DMS 273 treated with DMSO at 0.1 percent for 48 hours (cell line): ENCODE data around the gene GPX3.

ENCODE experiments used
- DNase-seq: peaks from one replicate; lab custom pipeline; 2025; lab: John Stamatoyannopoulos, UW

The GPX3 gene, protein sequence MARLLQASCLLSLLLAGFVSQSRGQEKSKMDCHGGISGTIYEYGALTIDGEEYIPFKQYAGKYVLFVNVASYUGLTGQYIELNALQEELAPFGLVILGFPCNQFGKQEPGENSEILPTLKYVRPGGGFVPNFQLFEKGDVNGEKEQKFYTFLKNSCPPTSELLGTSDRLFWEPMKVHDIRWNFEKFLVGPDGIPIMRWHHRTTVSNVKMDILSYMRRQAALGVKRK

DNA sequence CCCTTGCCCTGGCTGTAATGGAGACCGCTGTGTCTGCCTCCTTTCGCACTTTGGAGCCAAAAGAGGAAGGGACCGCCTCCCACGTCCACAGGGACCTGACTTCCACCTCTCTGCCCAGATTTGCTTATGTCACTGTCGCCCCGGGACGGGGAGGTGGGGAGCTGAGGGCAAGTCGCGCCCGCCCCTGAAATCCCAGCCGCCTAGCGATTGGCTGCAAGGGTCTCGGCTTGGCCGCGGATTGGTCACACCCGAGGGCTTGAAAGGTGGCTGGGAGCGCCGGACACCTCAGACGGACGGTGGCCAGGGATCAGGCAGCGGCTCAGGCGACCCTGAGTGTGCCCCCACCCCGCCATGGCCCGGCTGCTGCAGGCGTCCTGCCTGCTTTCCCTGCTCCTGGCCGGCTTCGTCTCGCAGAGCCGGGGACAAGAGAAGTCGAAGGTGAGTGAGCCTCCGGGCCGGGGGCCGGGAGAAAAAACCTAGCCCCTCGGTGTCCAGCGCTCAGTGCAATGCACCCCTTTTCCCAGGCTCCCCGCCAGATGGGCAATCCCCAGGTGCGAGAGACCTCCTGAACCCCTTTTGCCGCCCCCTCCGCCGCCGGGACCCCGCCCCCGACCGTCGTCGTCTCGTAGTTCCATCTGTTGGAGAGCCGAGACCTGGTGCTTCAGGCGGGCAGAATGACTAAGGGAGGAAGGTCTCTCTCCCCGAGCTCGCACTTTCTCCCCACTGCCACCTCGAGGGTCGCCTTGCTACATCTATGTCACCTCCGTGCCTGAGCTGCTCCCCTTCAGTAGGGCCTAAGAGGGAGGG, at the start of gene GPX3:
GPX3 (plus strand) TSS at position 288 of the 807 bp plus-strand sequence; CDS start at position 352, 64 bp downstream.
- peak; percentile 21 for DNase-seq

- no peak for DNase-seq
Observed at GRCh38 chr5:150978590-150978989, 41.8 kb upstream of the GPX3 start.

GRCh38 chr5:150987746-150988145, 32.6 kb upstream of the GPX3 start:
- no peak for DNase-seq

DNA sequence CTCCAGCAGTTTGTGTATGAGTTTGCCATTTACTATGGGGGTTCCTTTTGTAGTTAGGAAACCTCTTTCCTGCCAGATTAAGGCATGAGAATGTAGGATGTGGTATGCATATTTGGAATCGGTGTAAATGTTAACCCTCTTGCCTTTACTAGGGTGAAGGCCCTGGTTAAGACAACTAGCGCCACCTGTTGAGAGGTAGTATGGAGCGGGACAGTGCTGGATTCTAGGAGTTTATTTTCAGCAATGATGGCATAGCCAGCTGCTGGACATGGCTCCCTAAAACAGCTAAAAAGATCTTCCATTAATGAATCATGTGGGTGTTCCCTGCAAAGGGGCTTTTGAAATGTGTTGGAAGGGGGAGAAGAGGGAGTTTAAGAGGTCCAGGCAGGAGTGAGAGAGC, 30.7 kb upstream of the GPX3 start:
- DNase-seq, result no peak

- no peak for DNase-seq
Observed at GRCh38 chr5:150992705-150993104, 27.7 kb upstream of the GPX3 start.

GRCh38 chr5:150993422-150993821, 27.0 kb upstream of the GPX3 start:
- DNase-seq, result no peak

- no peak for DNase-seq
Observed at GRCh38 chr5:150993826-150994412, 26.5 kb upstream of the GPX3 start.

DNA sequence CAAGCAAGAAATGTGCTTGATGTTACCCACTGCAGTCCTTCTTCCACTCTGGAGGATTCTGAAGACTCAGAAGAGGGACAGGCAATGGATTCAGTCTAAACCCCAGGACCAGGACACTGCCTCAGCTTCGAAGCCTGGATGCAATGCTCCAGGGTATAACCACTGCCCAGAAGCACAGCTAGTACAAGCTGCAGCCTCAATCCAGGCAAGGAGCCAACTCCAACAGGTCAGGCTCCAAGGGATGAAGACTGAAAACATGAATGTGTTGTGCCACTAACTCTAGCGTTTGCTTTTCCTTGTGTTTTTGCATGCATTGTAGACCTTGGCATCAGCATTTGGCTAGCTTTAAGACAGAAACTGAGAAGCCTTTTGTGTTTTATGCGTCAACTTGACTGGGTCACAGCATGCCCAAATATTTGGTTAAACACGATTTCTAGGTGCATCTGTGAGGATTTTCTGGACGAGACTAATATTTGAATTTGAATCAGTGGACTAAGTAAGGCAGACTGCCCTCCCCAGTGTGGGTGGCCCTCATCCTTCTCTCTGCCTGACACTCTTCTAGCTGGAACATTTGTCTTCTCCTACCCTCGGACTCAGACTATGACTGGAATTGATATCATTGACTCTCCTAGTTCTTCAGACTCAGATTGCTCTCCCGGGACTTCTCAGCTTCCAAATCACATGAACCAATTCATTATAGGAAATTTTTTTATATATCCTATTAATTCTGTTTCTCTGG, 20.5 kb upstream of the GPX3 start:
- DNase-seq, result no peak

- no peak for DNase-seq
Observed at GRCh38 chr5:151001436-151001835, 19.0 kb upstream of the GPX3 start.

DNA sequence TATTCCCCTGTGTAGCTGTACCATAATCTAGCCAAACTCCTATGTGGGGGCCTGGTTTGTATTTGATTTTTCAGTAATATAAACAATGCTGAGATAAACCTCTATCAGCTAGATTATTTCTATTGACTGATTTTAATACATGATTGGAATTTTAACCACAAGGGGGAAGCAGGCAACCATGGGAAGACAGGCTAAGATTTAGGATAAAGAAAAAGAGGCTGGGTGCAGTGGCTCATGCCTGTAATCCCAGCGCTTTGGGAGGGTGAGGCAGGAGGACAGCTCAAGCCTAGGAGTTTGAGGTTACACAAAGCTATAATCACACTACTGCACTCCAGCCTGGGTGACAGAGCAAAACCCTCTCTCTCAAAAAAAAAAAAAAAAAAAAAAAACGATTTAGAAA, 18.1 kb upstream of the GPX3 start:
- DNase-seq, result no peak

GRCh38 chr5:151002681-151003502, 17.5 kb upstream of the GPX3 start:
- DNase-seq, result no peak

- DNase-seq, result no peak
Observed at GRCh38 chr5:151003503-151003860, 16.9 kb upstream of the GPX3 start.

DNA sequence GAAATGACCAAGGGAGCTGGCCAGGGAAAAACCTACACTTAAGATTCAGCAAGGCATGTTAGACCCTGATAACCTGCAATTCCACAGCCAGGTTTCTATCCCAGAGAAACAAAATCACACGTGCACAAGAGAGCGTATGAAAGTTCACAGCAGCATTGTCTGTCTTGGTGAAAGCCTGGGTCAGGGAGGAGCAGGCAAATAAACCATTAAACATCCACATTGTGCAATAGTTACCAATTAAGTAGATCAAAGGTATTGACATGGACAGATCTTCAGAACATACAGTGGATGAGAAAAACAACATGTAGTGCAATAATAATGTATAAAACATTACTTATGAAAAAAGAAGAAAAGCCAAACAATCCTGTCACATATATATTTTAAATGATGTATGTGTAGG, 15.9 kb upstream of the GPX3 start:
- no peak for DNase-seq

- no peak for DNase-seq
Observed at GRCh38 chr5:151005187-151005949, 15.0 kb upstream of the GPX3 start.

DNA sequence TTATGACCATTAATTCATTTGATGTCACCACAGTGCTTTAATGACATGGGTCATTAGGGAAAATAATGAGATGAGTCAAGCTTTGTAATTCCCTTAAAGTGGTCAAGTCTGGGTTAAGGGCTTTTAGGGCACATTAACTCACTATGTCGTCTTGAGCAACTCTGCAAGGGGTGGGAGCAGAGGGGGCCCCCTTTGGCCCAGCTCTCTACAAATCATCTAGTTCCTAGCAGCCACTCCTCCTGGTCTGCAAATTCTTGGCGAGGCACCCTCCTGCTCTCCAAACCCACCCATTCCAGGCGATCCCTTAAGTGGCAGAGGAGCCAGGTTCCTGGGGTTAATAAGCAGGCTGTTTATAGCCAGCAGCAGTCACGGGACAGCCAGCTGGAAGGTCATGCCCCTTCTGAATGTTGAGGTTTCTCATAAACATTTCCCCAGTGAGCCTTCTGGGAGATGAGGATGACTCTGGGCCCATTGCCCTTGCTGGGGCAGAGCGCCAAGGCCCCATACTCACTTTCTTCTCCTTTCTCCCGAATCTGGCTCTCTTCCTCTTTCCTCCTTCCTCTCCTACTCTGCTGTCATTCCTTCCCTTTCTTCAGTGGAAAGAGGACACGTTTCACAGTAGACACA, 14.3 kb upstream of the GPX3 start:
- no peak for DNase-seq

DNA sequence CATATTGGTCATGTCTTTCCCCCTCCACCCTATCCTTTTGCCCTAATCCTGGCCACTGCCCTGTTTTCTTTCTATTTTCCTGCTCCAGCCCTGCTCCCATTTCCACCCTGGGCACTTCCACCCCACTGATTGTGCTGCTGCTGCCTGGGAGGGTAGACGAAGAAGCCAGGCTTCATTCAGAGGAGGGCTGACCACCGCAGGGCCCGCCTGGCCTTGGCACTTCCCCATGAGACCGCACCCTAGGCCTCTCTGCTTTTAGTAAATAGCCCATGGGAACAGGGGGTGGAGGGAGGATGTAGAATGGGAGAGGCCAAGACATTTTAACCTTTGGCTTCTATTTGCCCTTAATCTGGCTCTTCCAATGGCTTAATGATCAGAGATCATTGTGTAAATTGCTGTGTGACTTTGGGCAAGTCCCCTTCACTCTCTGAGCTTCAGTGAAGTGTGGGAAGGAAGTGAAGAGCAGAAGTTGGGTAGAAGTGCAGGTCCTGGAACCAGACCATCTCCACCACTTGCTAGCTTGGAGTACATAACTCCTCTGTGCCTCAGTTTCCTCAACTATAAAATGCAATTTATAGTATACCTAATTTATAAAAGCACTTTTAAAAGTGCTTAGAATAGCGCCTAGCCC, 13.6 kb upstream of the GPX3 start:
- no peak for DNase-seq

DNA sequence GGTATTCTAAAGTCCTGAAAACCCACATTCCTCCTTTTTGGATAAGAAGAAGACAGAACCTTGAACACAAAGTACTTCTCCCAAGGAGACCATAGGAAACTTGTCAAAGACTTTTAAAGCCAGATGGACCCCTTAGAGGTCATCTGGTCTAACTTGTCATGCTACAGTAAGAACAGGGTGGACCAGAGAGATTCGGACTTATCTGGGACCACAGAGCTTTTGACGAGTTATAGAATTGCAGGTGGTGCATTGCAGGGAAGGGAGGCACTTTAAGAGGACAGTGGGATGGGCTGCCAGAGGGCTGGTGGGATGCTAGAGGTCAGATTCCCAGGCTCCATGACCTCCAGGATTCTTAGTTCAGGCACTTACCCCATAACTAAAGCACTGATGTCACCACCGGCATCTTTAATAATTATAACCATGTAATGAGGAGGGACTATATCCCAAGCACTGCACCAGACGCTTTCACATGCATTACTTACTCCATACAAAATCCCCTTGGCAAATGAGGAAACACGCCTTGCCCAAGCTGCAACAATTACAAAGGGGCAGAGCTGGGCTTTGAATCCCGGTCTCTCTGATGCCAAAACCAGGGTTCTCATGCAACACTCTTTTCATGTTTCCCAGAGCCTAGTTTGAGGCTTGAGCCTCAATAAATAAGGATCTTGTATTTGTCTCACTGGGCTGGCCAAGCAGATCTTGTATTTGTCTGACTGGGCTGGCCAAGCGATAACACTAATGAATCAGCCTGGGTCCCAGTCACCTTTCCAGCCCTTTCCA, 12.8 kb upstream of the GPX3 start:
- no peak for DNase-seq

DNA sequence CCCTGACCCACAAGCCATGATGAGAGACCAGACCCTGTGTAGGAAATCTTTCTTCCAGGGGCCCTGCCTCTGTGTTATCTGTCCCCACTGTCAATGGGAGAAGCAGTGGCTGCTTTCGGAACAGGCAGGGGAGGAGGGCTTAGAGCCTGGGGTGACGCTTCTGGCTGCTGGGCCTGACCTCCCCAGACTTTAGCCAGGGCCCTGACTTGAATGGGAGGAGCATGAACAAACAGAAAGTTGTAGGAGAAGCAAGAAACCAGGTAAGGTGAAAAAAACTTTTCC, 12.2 kb upstream of the GPX3 start:
- DNase-seq, result no peak

DNA sequence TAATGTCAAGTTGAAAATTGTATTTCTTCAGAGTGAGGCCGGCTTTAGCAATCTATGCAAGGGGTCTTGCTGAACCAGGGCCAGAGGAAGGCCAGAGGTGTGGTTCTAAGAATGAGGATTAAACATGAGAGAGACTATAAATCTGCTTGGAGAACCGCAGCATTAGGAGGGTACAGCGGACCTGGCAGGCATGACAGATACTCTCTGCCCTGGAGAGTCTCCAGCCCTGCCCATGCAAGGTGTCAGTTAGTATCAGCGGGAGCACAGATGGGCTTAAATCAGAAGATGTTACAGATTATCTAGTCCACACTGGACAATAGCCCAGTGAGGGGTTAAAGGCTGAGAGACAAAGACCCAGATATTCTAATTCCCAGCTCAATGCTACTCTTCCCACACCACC, 11.5 kb upstream of the GPX3 start:
- no peak for DNase-seq

GRCh38 chr5:151012862-151013261, 7.5 kb upstream of the GPX3 start:
- DNase-seq, result no peak
